ENCODE data around the gene GFI1.
"Not testable (repeated sequence)": the region's sequence is repeated elsewhere in the genome, so short reads cannot be mapped to it uniquely, and the experiment has no call there.

DNA sequence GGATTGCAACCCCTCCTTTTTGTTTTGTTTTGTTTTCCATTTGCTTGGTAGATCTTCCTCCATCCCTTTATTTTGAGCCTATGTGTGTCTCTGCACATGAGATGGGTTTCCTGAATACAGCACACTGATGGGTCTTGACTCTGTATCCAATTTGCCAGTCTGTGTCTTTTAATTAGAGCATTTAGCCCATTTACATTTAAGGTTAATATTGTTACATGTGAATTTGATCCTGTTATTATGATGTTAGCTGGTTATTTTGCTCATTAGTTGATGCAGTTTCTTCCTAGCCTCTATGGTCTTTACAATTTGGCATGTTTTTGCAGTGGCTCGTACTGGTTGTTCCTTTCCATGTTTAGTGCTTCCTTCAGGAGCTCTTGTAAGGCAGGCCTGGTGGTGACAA lies 52.2 kb downstream of the GFI1 start:
- TF ChIP-seq, protein P1, sequence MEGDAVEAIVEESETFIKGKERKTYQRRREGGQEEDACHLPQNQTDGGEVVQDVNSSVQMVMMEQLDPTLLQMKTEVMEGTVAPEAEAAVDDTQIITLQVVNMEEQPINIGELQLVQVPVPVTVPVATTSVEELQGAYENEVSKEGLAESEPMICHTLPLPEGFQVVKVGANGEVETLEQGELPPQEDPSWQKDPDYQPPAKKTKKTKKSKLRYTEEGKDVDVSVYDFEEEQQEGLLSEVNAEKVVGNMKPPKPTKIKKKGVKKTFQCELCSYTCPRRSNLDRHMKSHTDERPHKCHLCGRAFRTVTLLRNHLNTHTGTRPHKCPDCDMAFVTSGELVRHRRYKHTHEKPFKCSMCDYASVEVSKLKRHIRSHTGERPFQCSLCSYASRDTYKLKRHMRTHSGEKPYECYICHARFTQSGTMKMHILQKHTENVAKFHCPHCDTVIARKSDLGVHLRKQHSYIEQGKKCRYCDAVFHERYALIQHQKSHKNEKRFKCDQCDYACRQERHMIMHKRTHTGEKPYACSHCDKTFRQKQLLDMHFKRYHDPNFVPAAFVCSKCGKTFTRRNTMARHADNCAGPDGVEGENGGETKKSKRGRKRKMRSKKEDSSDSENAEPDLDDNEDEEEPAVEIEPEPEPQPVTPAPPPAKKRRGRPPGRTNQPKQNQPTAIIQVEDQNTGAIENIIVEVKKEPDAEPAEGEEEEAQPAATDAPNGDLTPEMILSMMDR (IDR thresholded peaks at IDR 0.05), result not testable (repeated sequence)
- TF ChIP-seq POLR2AphosphoS5 (IDR thresholded peaks at IDR 0.05), result not testable (repeated sequence)

Measured in sigmoid colon (tissue), 4 donors.